SK-N-SH treated with all-trans-retinoic acid at 6 μM for 48 hours (cell line): ENCODE results near the gene FAF1.

Source experiments
- BACH2 ChIP-seq: fragments of 250-450 bp; sonication (Bioruptor Pico); IDR thresholded peaks from 2 replicates; pipeline ENCODE4 v1.9.0; 2021; ENCODE audit warnings: mild to moderate bottlenecking, borderline replicate concordance
- CSDC2 ChIP-seq: fragments of 250-450 bp; sonication (Bioruptor Pico); IDR thresholded peaks from 2 replicates; pipeline ENCODE4 v1.5.0; 2020; ENCODE audit warnings: mild to moderate bottlenecking, moderate library complexity
- RARB ChIP-seq: fragments of 250-450 bp; sonication (Bioruptor Pico); IDR thresholded peaks from 2 replicates; pipeline ENCODE4 v1.8.0; 2021; ENCODE audit warnings: mild to moderate bottlenecking, moderate library complexity
- ZC3H10 ChIP-seq: fragments of 250-450 bp; sonication (Bioruptor Pico); IDR thresholded peaks from 2 replicates; pipeline ENCODE4 v1.5.1; 2021; ENCODE audit warnings: mild to moderate bottlenecking, moderate library complexity
- TF ChIP-seq, protein P1 (sequence below): fragments of 250-450 bp; sonication (Bioruptor Pico); IDR thresholded peaks from 2 replicates; pipeline ENCODE4 v1.8.0; 2020; ENCODE audit warnings: mild to moderate bottlenecking, moderate library complexity, borderline replicate concordance

DNA sequence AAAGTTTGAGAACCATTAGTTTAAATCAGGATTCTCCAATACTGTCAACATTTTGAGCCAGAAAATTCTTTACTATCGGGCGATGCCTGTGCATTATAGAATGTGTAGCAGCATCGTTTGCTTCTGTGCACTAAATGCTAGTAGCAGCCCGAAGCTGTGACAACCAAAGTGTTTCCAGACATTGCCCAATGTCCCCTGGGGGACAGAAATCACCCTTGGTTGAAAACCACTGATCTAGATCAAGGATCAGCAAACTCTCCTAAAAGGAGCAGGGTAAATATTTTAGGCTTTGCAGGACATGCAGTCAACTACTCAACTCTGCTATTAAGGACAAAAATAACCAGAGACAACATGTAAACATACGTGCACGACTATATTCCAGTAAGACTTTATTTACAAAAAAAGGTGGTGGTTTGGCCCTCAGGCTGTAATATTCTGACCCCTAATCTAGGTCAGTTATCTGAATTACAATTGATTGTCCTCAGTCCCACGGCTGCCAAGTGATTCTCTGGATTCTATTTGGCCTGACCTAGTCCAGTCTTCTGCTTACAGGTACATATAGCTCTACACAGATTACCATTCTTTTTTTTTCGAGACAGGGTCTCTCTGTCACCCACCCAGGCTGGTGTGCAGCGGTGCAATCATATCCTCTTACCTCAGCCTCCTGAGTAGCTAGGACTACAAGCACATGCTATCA lies 10.6 kb downstream of the FAF1 start:
- no peak for TF ChIP-seq ZC3H10
- TF ChIP-seq RARB (CRISPR knock-in tag), result no peak
- TF ChIP-seq, protein P1, sequence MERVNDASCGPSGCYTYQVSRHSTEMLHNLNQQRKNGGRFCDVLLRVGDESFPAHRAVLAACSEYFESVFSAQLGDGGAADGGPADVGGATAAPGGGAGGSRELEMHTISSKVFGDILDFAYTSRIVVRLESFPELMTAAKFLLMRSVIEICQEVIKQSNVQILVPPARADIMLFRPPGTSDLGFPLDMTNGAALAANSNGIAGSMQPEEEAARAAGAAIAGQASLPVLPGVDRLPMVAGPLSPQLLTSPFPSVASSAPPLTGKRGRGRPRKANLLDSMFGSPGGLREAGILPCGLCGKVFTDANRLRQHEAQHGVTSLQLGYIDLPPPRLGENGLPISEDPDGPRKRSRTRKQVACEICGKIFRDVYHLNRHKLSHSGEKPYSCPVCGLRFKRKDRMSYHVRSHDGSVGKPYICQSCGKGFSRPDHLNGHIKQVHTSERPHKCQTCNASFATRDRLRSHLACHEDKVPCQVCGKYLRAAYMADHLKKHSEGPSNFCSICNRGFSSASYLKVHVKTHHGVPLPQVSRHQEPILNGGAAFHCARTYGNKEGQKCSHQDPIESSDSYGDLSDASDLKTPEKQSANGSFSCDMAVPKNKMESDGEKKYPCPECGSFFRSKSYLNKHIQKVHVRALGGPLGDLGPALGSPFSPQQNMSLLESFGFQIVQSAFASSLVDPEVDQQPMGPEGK (CRISPR knock-in tag), result no peak
- no peak for TF ChIP-seq CSDC2
- TF ChIP-seq BACH2 (CRISPR knock-in tag), result no peak
